Stimulated activated CD8-positive, alpha-beta memory T cell treated with anti-CD3 and anti-CD28 coated beads, Interleukin-4, amount 100 ng/mL, for 48 hours (primary cell): ENCODE results near the gene CTIF.

Source experiments
- DNase-seq: peaks from one replicate; pipeline ENCODE4 v3.0.0-alpha.2; 2020

The CTIF gene

GRCh38 chr18:48736321-48737260 is 197.8 kb downstream of the CTIF start:
- no peak for DNase-seq

DNA sequence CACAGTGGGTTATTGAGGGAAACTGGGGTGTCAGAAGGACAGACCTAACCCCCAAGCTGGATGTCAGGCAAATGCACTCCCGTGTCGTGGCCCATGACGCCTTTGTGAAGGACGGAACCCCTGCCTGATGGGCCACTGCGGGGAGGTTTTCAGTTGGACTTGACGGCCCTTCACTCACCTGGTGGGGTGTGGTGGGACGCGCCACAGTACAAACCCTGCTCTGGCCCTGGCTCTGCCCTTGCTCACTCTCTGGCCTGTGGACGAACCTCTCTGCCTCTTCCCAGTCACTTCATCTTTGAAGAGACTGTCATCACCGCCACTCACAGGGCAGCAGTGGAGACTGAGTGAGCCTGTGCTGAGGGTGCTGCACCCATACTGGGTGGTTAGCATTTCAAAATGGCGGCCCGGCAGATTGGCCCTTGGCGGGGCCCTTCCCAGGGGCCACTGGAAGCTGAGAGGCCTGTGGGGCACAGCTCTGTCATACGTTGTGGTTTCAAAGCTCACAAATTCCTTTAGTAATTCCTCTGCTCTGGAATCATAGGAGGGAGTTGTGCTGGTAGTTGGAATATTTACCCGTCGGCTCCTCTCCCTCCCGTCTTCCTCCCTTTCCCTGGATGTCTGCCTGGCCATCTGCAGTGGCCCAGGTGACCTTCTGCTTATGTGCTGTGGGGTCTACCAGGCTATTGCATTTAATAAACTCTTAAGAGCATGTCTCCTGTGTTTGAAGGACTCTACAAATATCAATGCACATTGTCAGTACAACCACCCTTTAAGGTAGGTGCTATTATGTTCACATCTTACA is 200.6 kb downstream of the CTIF start:
- no peak for DNase-seq

- no peak for DNase-seq
Observed at GRCh38 chr18:48740068-48740440, 201.2 kb downstream of the CTIF start.

DNA sequence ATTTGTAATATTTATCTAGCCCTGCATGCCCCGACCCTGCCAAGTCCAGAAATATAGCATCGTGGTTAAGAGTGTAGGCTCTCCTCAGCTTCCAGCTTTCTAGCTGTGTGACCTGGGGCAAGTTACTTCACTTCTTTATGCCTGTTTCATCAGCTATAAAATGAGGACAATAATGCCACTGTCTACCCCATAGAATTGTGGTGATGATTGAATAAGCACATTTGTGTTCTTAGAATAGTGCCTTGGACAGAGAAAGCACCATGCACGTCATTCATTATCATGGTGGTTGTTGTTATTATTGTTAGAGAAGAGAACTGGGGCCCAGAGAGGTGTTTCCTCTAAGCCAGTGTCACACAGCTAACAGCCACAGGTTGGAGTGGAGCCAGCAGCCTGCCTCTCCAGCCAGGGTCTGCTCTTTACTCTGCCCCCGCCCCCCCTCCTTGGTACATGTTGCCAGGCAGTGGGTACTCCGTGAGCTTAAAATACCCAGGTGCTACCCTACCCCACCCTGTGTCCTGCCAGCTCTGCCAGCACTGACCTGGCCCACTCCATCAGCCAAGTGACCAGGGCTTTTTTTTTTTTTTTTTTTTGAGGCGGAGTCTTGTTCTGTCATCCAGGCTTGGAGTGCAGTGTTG is 202.1 kb downstream of the CTIF start:
- DNase-seq, result no peak

DNA sequence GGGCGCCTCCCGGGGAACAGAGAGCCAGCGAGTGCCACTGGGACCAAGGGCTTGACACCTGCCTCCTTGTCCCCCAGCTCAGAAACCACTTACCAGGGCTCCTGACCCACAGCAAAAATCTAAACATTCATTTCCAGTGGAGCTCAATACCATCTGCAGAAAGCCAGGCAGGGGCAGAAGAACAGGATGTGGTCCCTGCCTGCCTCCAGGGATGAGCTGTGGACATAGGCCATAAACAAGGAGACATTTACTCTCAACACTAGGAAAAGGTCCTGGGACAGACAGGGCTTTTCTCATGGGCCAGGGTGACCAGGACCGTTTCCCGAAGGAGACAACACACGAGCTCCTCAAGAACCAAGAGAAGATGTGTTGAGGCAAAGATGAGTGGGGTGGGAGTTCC is 203.0 kb downstream of the CTIF start:
- DNase-seq, result no peak

DNA sequence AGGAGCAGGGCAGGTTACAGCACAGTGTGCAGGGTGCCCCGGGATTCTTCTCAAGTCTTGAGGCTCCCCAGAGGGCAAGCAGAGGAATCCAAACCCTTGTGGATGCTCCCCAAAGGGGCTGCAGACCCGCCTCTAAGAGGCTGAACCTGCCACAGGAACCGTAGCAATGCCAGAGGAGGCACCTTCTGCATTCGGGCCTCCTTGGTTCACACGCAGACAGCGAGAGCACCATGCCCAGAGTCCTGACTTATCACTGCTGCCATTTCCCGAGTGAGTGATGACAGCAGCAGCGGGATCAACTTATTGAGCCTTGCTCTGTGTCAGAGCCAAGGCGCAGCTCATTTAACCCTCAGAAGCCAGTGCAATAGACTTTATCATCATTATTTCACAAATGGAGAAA is 203.5 kb downstream of the CTIF start:
- no peak for DNase-seq

- no peak for DNase-seq
Observed at GRCh38 chr18:48742706-48743475, 204.1 kb downstream of the CTIF start.

GRCh38 chr18:48743886-48744285 is 205.1 kb downstream of the CTIF start:
- DNase-seq, result no peak

GRCh38 chr18:48745293-48745692 is 206.5 kb downstream of the CTIF start:
- DNase-seq, result no peak

DNA sequence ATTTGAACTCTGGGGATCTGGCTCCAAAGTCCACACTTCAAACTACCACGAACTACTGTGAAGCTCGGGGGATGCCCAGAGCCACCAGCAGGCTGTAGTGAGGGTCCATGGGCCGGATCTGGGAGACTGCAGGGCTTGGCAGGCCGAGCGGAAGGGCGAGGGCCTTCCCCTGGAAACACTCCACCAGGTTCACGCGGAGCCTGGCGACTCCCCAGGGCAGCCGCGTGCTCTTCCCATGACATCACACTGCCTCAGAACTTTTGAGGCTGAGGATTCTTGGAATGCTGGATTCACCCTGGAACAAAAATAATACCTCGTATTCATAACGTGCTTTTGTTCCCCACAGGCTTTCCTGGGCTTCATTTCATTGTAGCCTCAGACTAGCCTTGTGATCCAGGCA is 210.9 kb downstream of the CTIF start:
- DNase-seq, result no peak

- DNase-seq, result no peak
Observed at GRCh38 chr18:48750485-48751175, 211.8 kb downstream of the CTIF start.

- DNase-seq, result no peak
Observed at GRCh38 chr18:48751727-48752468, 213.1 kb downstream of the CTIF start.

DNA sequence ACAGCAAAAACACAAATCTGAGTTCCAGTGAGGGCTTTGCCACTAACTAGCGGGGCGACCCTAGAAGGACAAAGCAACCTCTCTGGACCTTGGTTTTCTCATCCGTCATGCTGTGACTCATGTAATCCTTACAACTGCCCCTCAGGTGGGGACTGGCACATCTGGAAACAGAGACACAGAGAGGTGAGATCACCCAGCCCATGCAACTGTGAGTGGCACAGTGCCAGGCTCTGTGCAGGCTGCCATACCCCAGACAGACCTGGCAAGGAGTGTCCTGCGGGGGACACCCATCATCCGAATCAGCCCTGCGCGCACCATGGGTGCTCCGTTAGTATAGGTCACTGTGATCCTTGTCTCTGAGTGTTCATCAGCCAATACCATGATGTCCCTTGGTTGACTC is 213.6 kb downstream of the CTIF start:
- DNase-seq, result no peak

DNA sequence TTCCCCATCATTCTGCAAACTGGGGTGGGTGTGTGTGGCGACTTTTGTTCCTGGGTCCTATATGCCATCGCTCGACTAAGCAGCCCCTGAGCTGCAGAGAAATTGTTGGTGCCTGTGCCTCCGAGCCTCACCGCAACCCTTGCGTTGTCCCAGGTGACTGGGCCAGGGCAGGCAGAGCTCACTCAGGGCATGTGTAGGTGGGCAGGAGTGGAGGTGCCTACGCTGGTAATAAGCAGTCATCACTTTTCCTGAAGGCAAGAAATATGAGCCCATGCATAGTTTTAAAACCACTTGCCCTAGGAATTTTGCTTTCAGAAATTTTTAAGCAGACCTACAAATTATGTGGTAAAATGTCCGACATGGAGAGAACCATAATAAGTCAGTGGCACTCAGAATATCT is 214.1 kb downstream of the CTIF start:
- DNase-seq, result no peak

GRCh38 chr18:48753691-48754090 is 214.9 kb downstream of the CTIF start:
- DNase-seq, result no peak

DNA sequence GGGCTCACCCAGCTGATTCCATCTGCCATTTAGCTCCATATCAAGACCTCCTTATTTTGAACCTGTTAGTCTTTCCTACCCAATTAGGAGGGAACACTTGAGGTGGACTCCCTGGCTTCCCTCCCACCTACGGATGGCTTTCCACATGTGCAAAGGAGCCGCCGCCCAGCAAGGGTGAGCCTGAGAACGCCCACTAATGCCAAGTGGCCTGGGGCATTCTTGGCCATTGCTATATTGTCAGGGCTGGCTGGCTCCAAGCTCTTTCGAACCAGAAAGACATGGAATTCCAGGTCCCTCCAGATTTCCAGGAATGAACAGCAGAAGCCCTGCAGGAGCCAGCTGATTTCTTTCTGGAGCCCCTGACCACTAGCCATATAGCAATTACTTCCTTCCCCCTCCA is 215.7 kb downstream of the CTIF start:
- no peak for DNase-seq

DNA sequence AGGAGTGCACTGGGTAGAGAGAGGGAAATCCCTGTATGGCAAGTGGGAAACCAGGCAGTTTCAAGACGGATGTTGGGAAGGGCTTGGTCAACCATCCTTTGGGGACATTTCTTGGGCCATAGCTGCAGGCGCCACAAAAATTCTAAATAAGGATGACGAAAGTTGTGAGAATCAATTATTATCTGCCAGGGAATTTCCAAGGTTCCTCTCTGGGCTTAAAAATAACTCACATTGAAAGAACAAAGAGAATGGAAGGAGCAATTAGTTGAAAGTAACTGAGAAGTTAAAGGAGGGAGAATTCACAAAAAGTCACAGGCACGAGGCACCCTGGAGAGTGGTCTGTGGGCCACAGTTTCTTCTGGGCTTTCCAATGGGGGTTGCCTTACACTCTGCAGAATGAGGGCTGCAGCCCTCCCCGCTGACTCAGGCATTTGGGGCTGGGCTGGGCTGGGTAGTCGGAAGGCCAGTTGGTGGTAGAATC is 216.2 kb downstream of the CTIF start:
- DNase-seq, result no peak

GRCh38 chr18:48756511-48757226 is 217.8 kb downstream of the CTIF start:
- DNase-seq, result no peak

DNA sequence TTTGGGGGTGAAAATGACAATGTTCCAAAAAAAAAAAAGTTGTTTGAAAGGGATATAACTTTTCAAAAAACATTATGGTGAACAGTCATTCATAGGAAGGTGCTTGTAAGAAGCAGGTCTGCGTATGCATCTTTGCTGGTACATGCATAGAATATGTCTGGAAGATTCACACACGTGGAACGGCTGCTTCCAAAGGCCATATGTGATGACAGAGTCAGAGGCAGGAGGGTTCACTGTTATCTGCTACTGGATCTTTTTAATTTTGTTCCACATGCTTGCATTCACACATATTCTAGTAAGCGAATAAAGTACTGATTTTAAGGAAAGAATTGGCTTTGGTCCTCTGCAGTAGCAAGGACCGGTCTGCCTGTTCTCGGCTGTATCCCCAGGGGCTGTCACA is 218.5 kb downstream of the CTIF start:
- no peak for DNase-seq

- DNase-seq, result no peak
Observed at GRCh38 chr18:48757906-48758305, 219.1 kb downstream of the CTIF start.

DNA sequence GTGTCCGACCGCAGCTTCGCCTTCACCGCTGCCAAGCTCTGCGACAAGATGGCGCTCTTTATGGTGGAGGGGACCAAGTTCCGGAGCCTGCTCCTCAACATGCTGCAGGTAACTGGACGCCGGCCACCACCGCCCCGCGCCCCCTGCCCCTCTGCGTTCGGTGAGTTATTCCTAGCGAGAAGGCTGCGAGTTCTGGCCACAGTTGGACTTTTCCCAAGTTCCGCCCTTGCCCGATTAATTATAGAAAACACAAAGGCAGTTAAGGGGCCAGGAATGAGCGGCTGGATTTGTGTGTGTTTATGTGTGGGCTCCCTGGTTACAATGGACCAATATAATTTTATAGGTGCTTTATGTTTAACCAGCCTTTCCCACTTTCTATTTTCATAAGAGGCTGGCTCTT is 222.8 kb downstream of the CTIF start:
- DNase-seq, result no peak
